Neuronal stem cell (in vitro differentiated cells): ENCODE data around the gene CTXN3.
"Not testable (repeated sequence)": the region's sequence is repeated elsewhere in the genome, so short reads cannot be mapped to it uniquely, and the experiment has no call there.

Source experiments
- DNase-seq: peaks from one replicate; pipeline ENCODE4 v3.0.0-alpha.2; 2013; ENCODE audit warnings: low spot score
- H2AFZ ChIP-seq: one replicate; pipeline ENCODE4 v1.6.1; 2013; ENCODE audit warnings: mild to moderate bottlenecking, low read length, inconsistent platforms
- H2AK5ac ChIP-seq: 2 replicates; pipeline ENCODE4 v1.6.1; 2013; ENCODE audit warnings: low read depth, mild to moderate bottlenecking, inconsistent platforms, low read length, moderate library complexity, mixed read lengths
- H2BK120ac ChIP-seq: 2 replicates; pipeline ENCODE4 v1.6.1; 2013; ENCODE audit warnings: low read depth, mild to moderate bottlenecking, inconsistent platforms, low read length, moderate library complexity, mixed read lengths
- H2BK12ac ChIP-seq: one replicate; pipeline ENCODE4 v1.6.1; 2013; ENCODE audit warnings: low read length, inconsistent platforms
- H2BK15ac ChIP-seq: 2 replicates; pipeline ENCODE4 v1.6.1; 2013; ENCODE audit warnings: mild to moderate bottlenecking, low read length, inconsistent platforms, mixed read lengths
- H2BK5ac ChIP-seq: one replicate; pipeline ENCODE4 v1.6.1; 2013; ENCODE audit warnings: inconsistent platforms, mild to moderate bottlenecking, low read length, moderate library complexity
- H3K14ac ChIP-seq: one replicate; pipeline ENCODE4 v1.6.1; 2013; ENCODE audit warnings: low read length, inconsistent platforms
- H3K18ac ChIP-seq: 2 replicates; pipeline ENCODE4 v1.6.1; 2013; ENCODE audit warnings: low read length, inconsistent platforms
- H3K23ac ChIP-seq: 2 replicates; pipeline ENCODE4 v1.6.1; 2013; ENCODE audit warnings: low read depth, mild to moderate bottlenecking, mixed read lengths, low read length, inconsistent platforms; ENCODE audit not compliant: poor library complexity
- H3K27ac ChIP-seq: replicated peaks from 3 replicates; pipeline ENCODE4 v1.5.1; 2013; ENCODE audit warnings: low read length, inconsistent platforms
- H3K27me3 ChIP-seq, 3 experiments: 2 replicates each; pipeline ENCODE4 v1.6.1; 2013; ENCODE audit warnings: low read length in 3 of 3, mild to moderate bottlenecking in 2 of 3, inconsistent platforms in 1 of 3, low read depth in 1 of 3, mixed read lengths in 1 of 3, moderate library complexity in 1 of 3; ENCODE audit not compliant: control insufficient read depth in 3 of 3, insufficient read depth in 3 of 3
- H3K36me3 ChIP-seq, 2 donors: replicated peaks in 1 of 2; 2 replicates each; pipeline ENCODE4 v1.6.1; 2013; ENCODE audit warnings: low read length in 2 of 2; ENCODE audit not compliant: control insufficient read depth in 2 of 2, insufficient read depth in 2 of 2
- H3K4ac ChIP-seq: 2 replicates; pipeline ENCODE4 v1.6.1; 2013; ENCODE audit warnings: inconsistent platforms, mild to moderate bottlenecking, low read length, moderate library complexity
- H3K4me1 ChIP-seq, 2 donors: 1 replicate in 1 of 2; 2 replicates in 1 of 2; pipeline ENCODE4 v1.6.1; 2013; ENCODE audit warnings: low read length in 2 of 2, low read depth in 1 of 2; ENCODE audit not compliant: control insufficient read depth in 2 of 2, insufficient read depth in 1 of 2
- H3K4me2 ChIP-seq: one replicate; pipeline ENCODE4 v1.6.1; 2013; ENCODE audit warnings: mild to moderate bottlenecking, low read length, inconsistent platforms; ENCODE audit not compliant: insufficient read depth, poor library complexity, severe bottlenecking
- H3K4me3 ChIP-seq, 2 donors: 2 replicates each; pipeline ENCODE4 v1.5.1; 2013; ENCODE audit warnings: low read length in 2 of 2, mild to moderate bottlenecking in 2 of 2, inconsistent platforms in 1 of 2, moderate library complexity in 1 of 2
- H3K79me1 ChIP-seq: one replicate; pipeline ENCODE4 v1.6.1; 2013; ENCODE audit warnings: low read depth, mild to moderate bottlenecking, inconsistent platforms, low read length, moderate library complexity
- H3K9ac ChIP-seq: one replicate; pipeline ENCODE4 v1.6.1; 2013; ENCODE audit warnings: mild to moderate bottlenecking, low read depth, low read length, inconsistent platforms; ENCODE audit not compliant: poor library complexity
- H3K9me3 ChIP-seq, 2 donors: replicated peaks in 1 of 2; 2 replicates each; pipeline versions ENCODE3 to v1.6.1; 2013; ENCODE audit warnings: low read length in 2 of 2, mild to moderate bottlenecking in 2 of 2, inconsistent platforms in 1 of 2, low read depth in 1 of 2, mixed read lengths in 1 of 2, moderate library complexity in 1 of 2; ENCODE audit not compliant: control insufficient read depth in 2 of 2, insufficient read depth in 1 of 2
- H4K8ac ChIP-seq: one replicate; pipeline ENCODE4 v1.6.1; 2013; ENCODE audit warnings: low read depth, mild to moderate bottlenecking, inconsistent platforms, low read length, moderate library complexity
- H4K91ac ChIP-seq: one replicate; pipeline ENCODE4 v1.6.1; 2013; ENCODE audit warnings: low read length, low read depth, mild to moderate bottlenecking, inconsistent platforms; ENCODE audit not compliant: poor library complexity
- WGBS, 2 donors: extraction: QIAGEN DNeasy Blood & Tissue Kit; methylation state at CpG; one replicate each; pipeline ENCODE4 v1.1.7; 2013; ENCODE audit warnings: missing lambda C conversion rate in 2 of 2, mixed read lengths in 1 of 2; ENCODE audit not compliant: insufficient read length in 2 of 2, insufficient replicate concordance in 1 of 2; ENCODE audit errors: extremely low coverage in 2 of 2; 5-methylcytosine and 5-hydroxymethylcytosine counted together

Gene CTXN3

DNA sequence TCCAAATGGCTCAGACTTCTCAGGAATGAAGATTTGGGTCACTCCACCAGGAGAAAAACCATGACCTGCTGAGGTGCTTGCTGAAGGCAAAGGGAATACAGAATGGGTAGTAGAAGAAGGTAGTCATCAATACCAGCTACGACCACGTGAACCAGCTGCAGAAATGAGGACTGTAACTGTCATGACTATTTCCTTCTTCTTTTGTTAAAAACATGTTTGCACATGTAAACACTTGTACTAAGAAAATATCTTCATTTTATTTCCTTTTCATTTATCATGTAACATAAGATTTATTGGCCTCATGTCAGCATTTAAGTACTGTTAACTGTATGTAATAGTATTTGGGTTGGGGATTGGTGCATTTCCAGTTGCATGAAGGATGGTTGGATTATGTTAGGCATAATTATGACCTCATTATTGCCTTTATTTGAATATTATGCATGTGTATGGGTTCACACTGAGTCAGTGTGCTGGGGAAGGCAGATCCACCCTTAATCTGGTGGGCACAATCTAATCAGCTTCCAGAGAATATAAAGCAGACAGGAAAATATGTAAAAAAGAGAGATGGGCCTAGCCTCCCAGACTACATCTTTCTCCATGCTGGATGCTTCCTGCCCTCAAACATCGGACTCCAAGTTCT is 30.9 kb downstream of the CTXN3 start:
- not testable (repeated sequence) for H3K4me1 ChIP-seq, H3K4me3 ChIP-seq, H2BK120ac ChIP-seq, DNase-seq, H3K36me3 ChIP-seq, H4K8ac ChIP-seq, H2BK15ac ChIP-seq, H3K79me1 ChIP-seq, H3K4ac ChIP-seq, H3K27ac ChIP-seq, H3K9ac ChIP-seq, H3K9me3 ChIP-seq, H3K27me3 ChIP-seq, H2AFZ ChIP-seq, H4K91ac ChIP-seq, H3K23ac ChIP-seq, H2BK5ac ChIP-seq, H2BK12ac ChIP-seq, H3K4me2 ChIP-seq, H3K14ac ChIP-seq, H3K18ac ChIP-seq, H2AK5ac ChIP-seq
- WGBS, 2 donors, result no CpG with 5 or more reads among the region's 3 CpGs

DNA sequence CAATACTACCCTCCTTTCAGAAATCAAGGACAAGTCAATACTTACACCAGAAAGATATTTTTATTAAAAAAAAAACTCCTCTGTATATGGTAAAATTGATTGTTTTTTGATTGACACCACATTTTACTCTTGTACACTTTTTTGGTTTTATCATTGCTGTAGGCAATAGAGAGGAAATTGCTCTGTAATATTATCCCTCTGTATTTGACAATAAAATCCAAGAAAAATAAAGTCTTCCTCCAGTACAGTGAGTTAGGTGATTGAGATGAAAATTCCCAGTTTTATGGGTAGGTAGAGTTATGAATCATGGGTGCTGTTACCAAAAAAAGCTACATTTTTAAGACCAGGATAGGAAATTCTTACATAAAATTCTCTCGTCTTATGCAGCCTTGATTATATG is 31.7 kb downstream of the CTXN3 start:
- Histone ChIP-seq H4K91ac (no peak overlapping the region), H2BK12ac (no peak overlapping the region), H3K14ac (no peak overlapping the region), H3K9ac (no peak overlapping the region), H3K9me3 (no peaks in the 10 kb centered on the region), H2BK15ac (no peak overlapping the region), H2BK5ac (no peak overlapping the region), H3K4me2 (no peak overlapping the region), H3K4me1 (no peaks in the 10 kb centered on the region), H3K27ac (no peak overlapping the region), H2BK120ac (no peak overlapping the region), H3K4ac (no peak overlapping the region), H4K8ac (no peak overlapping the region), H3K23ac (no peak overlapping the region), H3K36me3 (no peaks in the 10 kb centered on the region), H3K79me1 (no peaks in the 10 kb centered on the region), H3K27me3 (no peaks in the 10 kb centered on the region), H2AFZ (no peak overlapping the region), H2AK5ac (no peak overlapping the region), H3K4me3 (no peak overlapping the region), H3K18ac (no peak overlapping the region)
- no peak for DNase-seq
- WGBS, 2 donors, result no CpG with 5 or more reads among the region's 1 CpG

GRCh38 chr5:127683008-127683407 is 34.1 kb downstream of the CTXN3 start:
- Histone ChIP-seq H3K18ac (no peak overlapping the region), H3K27me3 (no peaks in the 10 kb centered on the region), H3K9ac (no peak overlapping the region), H3K4me3 (no peak overlapping the region), H2BK120ac (no peak overlapping the region), H3K23ac (no peak overlapping the region), H2AK5ac (no peak overlapping the region), H3K4ac (no peak overlapping the region), H3K4me2 (no peak overlapping the region), H4K91ac (no peak overlapping the region), H2AFZ (no peak overlapping the region), H3K27ac (no peak overlapping the region), H2BK15ac (no peak overlapping the region), H3K4me1 (no peaks in the 10 kb centered on the region), H4K8ac (no peak overlapping the region), H2BK5ac (no peak overlapping the region), H3K79me1 (no peaks in the 10 kb centered on the region), H2BK12ac (no peak overlapping the region), H3K9me3 (no peaks in the 10 kb centered on the region), H3K36me3 (no peaks in the 10 kb centered on the region), H3K14ac (no peak overlapping the region)
- no peak for DNase-seq
- no CpG with 5 or more reads among the region's 4 CpGs for WGBS, 2 donors

GRCh38 chr5:127684726-127685467 is 36.0 kb downstream of the CTXN3 start:
- no peak overlapping the region for H3K27ac ChIP-seq
- H3K9me3 ChIP-seq, result no peaks in the 10 kb centered on the region
- no peak overlapping the region for H2BK12ac ChIP-seq
- no peaks in the 10 kb centered on the region for H3K36me3 ChIP-seq
- no peak overlapping the region for H3K9ac ChIP-seq
- no peak overlapping the region for H2AFZ ChIP-seq
- no peak overlapping the region for H3K4me2 ChIP-seq
- no peak for DNase-seq
- H3K27me3 ChIP-seq, result no peaks in the 10 kb centered on the region
- no peak overlapping the region for H3K4me3 ChIP-seq
- H4K8ac ChIP-seq, result no peak overlapping the region
- H2BK5ac ChIP-seq, result no peak overlapping the region
- no peak overlapping the region for H3K4ac ChIP-seq
- H3K79me1 ChIP-seq, result no peaks in the 10 kb centered on the region
- H4K91ac ChIP-seq, result no peak overlapping the region
- H2BK15ac ChIP-seq, result no peak overlapping the region
- H3K14ac ChIP-seq, result no peak overlapping the region
- no peak overlapping the region for H2BK120ac ChIP-seq
- H2AK5ac ChIP-seq, result no peak overlapping the region
- no peak overlapping the region for H3K23ac ChIP-seq
- H3K18ac ChIP-seq, result no peak overlapping the region
- no peaks in the 10 kb centered on the region for H3K4me1 ChIP-seq
- WGBS, 2 donors, result no CpG with 5 or more reads among the region's 6 CpGs
